GM19239 (cell line): ENCODE measurements around the gene NTSR2.

Experiments used
- DNase-seq: peaks from one replicate; pipeline ENCODE4 v3.0.0; 2011; ENCODE audit warnings: low spot score; ENCODE audit not compliant: insufficient read length
- FAIRE-seq: peaks from 2 replicates; lab custom pipeline; 2011; peaks lifted over from hg19 to GRCh38; lab: Jason Lieb, UNC

The NTSR2 gene

DNA sequence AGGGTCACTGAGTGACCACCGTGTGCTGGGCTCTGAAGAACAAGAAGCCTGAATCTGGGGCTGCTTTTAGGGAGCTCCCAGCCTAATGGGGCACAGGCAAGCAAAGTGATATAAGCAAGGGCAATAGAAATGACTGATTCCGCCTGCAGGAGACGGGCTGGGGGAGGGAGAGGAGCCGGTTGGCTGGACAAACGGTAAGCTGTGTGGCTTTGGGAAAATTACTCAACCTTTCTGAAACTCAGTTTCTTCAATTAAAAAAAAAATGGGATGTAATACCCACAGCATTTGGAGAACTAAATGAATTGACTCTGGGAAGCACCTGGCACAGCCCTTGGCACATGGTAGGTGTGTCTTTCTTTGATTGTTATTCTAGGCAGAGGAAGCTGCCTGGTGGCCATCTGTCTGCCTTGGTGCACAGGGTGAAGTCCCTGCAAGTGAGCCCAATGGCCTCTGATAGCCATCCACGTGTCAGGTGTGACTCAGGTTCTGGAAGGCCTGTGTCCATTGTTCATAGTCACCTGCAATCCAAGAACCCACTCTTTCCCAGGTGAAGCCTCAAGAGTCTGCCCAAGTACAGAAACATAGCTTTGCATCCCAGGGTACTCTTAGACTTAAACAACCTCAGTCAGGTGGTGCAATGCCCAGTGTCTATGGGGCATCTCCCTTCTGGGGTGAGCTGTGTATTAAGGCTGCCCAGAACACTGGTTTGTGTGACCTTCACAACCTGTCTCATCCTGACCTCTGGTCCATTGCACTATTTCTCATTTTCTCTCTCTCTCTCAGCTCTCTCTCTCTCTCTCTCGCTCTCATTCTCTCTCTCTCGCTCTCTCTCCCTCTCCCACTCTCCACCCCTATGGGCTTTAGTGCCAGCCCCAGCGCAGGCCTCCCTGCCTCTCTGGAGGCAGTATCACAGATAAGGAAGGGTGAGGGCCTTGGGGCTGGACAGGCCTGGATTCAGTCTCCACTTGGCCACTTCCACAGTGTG, 30.0 kb upstream of the NTSR2 start:
- no peak for FAIRE-seq
- no peak for DNase-seq

DNA sequence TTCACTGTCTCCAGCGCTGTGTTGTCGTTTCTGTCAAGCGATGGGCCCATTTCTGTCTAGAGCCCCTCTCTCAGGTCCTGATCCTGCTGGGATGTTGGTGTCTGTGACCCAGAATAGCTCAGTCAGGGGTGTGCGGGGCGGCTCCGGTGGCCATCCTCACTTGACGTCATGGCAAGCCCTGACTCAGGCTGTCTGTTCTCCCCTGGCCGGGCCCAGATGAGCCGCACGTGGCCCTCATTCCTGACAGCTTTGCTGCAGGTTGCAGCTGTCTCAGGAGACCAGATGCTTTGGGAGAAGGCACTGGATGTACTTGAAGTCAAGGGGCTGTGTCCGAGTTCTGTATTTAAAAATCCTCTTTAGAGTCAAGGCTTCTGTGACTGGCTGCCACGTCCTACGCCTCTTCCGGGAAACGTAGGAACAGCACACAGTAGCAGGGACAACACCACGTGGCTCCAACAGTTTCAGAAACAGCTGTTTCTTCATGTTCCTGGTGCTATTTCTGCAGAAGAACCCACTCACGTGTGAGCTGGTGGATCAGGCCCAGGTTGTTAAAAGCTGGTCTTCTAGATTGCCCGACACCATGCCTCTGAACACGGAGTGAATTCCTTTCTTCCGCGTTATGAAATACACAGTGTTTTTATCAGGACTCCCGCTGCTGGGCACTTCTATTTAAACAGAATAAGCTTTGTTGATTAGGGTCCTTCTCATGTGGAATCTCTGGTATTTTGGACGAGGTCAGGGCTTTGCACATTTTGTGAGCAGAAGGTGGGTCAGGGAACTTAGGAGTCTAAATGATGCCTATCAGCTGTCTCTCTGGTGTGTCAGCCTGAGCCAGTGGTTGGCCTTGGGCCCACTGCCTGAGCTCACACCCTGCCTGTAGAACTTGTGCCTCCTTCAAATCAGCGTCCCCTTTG, 28.3 kb upstream of the NTSR2 start:
- FAIRE-seq (no peak), DNase-seq (no peak)

DNA sequence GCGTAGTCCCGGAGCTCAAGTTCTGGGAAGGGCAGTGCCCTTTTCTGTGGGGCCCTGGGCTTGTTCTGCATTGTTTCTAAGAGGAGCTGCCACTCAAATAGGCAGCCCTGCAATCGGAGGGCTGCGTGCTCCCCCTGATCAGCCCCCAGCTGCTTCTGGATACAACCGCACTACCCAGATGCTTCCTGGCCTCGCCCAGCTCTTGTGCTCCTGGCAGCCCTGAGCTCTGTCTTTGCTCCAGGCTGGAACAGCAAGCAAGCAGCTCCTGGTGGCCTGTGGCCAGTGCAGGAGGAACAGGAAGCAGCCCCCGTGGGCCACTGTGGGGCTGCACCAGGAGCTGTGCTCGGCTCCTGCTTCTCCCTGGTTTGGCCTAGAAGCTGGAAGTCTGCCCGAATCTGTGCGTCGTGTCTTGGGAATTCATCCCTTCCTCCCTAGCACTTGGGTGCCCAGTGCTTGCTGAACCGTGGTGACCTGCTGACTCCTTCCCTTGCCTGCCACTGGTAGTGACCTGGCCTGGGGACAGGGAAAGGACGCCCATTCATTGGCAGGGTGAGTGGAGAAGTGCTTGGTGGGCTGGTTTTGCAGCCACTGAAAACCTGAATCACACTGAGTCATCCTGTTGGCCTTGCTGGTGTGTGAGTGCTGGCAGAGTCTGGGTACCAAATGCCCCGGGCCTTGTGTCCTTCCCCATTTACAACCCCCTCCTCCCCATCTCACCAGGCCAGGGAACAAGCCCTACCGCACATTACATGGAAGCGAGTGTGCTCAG, 27.3 kb upstream of the NTSR2 start:
- no peak for DNase-seq
- no peak for FAIRE-seq

DNA sequence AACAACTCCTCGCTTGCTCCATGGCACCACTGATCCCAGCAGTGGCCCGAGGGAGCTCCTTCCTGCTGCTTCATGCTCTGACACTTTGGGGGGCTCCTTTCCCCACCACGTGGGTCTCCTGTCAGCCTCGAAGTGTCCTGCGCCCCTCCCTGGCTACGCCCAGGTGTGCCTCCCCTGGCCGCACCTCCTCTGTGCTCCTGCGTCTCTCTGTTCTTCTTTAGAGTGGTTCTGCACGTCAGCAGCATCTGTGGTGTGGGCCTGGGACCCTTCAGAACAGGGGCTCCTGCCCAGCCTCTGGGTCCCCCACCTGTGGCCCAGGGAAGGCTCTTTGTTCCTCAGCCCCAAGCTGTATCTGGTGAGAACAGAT, 26.7 kb upstream of the NTSR2 start:
- DNase-seq, result no peak
- FAIRE-seq, result no peak

DNA sequence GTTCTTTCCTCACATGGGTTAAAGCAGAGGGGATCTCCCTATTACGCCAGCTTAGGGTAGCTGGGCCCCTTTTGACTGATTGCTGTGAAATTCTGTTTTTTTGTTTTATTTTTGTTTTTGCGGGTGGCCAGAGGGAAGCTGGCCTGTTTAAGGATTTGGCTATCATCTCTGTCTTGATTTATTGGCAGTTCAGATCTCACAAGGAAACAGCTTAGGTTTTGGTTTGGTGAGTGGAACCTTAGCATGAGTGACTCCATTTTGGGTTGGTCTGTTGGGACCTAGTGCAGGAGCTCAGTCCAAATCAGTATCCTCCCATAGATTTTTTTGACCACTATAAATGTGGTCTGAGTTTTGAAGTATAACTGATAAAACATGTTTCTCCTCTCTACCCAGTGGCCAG, 25.6 kb upstream of the NTSR2 start:
- DNase-seq, result no peak
- no peak for FAIRE-seq

GRCh38 chr2:11692966-11693521, 23.0 kb upstream of the NTSR2 start:
- FAIRE-seq, result peak; percentile 66
- DNase-seq, result peak; percentile 61

GRCh38 chr2:11691076-11691660, 21.2 kb upstream of the NTSR2 start:
- DNase-seq, result no peak
- FAIRE-seq, result no peak

DNA sequence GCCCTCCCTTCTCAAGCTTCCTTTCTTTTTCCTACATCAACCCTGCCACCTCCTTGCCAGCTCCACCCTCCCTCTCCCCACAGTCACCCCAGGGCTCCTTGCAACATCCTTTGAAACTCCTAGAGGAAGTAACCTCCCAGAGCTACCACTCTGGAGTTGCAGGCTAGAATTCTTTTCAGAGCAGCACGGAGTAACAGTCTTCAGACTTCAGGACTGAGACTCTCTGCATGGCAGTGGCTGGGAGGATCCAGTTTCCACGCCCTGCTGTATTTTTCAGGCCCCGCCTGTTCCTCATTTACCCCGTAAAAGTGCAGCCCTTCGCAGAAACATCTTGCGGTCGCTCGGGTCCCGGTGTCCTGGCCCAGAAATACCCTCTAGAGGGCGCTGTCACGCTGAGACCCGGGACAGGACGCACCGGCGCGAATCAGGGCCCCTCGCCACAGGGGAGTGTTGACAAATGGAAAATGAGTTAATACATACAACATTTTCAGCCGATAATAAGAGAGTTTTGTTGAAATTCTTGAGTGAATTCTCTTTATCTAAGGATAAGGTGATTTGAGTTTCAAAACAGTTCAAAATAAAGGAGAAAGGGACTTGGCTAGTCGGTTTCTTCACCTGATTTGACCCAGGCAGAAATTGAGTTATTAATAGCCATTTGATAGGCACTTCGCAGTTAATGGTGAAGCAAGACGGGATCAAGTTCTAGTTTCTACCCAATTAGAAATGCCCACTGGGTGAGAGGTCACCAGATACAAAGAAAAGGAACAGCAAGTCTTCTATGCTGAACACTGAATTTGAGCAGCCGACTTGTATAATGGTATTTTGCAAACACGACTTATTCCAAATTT, 18.5 kb upstream of the NTSR2 start:
- FAIRE-seq (no peak), DNase-seq (peak; percentile 50)

DNA sequence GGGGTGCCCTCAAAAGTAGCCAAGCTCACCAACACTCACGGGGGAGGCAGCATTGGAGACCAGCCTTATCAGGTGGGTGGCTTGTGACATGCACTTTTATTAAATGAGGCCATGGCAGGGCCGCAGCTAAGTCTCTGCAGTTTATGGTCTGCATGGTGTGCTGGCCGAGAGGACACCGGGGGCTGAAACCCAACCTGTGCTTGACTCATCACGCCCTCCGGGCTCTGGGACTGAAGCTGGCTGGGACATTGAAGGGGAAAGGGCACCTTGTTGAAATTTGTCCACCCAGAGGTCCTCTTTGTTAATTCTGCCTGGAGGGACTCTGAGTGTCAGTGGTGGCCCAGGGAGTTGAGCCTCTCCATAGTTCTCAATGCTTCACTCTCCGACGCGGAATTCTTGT, 17.7 kb upstream of the NTSR2 start:
- no peak for DNase-seq
- FAIRE-seq, result no peak

DNA sequence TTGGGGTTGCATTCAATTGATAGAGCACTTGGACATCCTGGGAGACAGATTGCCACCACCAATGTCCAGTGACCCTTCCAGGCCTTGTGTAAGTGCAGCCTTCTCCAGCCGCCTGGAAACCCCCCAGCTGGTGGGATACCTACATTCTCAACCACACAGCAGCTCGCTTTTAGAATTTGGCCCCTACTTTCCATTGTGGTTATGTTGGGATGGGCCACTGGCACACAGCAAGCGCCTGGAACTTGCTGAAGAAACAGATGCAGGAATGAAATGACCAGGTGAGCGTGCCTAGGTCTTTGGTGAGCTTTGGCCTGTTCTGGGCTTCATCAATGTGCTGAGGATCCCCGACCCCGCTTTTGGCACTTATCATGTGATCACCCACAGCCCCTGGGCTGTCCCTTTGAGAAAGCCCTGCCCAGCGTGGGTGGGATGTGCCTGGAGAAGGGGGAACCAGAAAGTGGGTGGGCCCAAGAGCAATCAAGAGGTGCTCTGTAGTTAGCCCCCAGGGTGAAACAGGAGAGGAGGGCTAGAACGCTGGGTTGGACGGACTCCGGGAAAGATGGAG, 16.0 kb upstream of the NTSR2 start:
- no peak for FAIRE-seq
- no peak for DNase-seq

DNA sequence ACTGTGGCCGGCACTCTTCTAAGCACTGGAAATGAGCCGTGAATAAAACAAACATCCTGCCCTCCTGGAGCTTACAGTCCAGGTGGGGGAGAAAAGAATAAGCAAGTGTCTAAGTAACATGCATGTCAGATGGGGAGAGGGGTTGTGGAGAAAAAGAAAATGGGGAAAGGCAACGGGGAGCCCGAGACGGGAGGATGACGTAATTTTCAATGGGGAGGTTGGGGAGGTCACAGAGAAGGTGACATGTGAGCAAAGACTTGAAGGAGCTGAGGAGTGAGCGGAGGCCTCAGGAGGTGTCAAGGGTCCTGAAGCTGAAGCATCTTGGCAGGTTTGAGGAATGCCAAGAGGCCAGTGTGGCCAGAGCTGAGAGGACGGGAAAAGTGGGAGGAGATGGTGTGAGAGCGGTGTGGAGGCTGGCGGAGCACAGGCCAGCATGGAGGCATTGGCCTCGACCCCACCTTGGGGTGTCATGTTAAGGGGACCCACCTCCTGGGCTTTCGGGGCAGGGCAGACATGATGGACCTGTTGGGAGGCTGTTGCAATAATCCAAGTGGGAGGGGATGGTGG, 15.0 kb upstream of the NTSR2 start:
- DNase-seq (no peak), FAIRE-seq (no peak)

DNA sequence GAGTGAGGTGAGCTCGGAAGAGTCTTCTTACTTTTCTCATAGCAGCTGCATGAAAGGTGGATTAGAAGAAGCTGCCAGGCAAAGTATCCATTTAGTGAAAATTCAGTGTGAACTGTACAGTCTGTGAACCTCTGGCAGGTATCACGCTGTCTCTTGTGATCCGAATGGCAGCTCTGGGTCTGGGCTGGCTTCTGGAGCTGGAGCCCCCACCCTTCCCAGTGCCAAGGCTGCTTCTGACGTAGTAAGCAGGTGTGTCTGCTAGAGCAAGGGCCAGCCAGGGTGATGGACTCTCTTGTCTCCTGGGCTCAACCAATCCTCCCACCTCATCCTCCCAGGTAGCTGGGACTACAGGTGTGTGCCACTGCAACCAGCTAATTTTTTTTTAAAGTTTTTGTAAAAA, 14.0 kb upstream of the NTSR2 start:
- no peak for DNase-seq
- FAIRE-seq, result no peak

DNA sequence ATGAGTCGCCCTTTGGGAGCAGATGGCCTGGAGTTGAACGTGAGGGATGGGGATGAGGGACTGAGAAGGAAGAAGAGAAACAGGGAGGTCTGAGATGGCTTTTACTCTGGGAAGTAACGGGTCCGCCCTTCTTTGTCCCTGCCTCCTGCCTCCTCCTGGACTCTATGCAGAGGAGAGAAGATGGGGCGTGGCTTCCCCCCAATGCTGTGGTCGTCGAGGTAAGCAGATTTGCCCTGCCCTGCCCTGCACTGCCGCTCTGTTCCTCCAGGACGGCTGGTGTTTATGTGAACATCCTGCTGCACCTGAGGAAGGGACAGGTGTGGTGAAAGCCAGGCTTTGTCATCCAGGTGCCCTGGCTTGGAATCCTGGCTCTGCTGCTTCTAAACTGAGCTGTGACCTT, 13.5 kb upstream of the NTSR2 start:
- DNase-seq (no peak), FAIRE-seq (no peak)

DNA sequence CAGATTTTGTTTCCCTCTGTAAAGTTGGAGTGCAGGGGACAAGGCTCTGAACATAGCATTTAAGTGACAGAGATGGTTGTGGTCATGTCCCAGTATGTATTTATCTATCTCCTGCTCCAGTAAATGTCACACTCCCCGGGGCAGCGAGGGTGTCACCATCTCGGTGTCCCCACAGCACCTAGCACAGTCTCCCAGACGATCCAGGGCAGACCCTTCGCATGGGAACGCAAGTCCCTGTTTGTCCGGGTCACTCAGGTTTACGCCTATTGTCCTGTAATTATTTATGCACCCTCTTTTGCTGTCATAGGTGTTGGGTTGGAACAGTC, 12.6 kb upstream of the NTSR2 start:
- no peak for FAIRE-seq

GRCh38 chr2:11681722-11682589, 12.0 kb upstream of the NTSR2 start:
- DNase-seq (peak; percentile 79), FAIRE-seq (no peak)

More for the DNA sequence above, 12.6 kb upstream of the NTSR2 start:
- DNase-seq, result no peak

DNA sequence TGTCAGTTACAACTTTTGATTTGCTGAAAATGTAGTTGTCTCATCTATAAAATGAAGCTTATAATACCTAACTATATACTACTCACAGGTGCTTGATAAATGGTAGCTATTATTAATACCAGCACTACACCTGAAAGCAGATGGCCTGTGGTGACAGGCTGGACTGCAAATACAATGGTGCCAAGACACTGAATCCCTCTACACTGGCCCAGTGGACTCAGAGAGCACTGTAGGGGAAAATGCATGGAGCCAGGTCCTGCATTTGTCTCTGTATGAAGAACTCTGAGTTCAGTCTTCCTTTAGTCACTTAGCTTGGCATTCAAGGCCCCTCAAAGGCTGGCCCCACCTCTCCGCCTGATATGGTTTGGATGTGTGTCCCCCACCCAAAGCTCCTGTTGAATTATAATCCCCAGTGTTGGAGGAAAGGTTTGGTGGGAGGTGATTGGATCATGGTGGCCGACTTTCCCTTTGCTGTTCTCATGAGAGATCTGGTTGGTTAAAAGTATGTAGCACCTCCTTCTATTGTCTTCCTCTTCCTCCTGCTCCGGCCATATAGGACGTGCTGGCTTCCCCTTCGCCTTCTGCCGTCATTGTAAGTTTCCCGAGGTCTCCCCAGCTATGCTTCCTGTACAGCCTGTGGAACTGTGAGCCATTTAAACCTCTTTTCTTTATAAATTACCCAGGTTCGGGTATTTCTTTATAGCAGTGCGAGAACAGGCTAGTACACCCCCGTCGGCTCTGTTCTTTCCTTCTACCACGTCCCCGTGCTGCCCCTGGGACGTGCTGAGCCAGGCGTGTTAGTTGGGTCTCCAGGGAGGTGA, 11.1 kb upstream of the NTSR2 start:
- DNase-seq (no peak), FAIRE-seq (no peak)
